ENCODE results near the gene COX4I1.

DNA sequence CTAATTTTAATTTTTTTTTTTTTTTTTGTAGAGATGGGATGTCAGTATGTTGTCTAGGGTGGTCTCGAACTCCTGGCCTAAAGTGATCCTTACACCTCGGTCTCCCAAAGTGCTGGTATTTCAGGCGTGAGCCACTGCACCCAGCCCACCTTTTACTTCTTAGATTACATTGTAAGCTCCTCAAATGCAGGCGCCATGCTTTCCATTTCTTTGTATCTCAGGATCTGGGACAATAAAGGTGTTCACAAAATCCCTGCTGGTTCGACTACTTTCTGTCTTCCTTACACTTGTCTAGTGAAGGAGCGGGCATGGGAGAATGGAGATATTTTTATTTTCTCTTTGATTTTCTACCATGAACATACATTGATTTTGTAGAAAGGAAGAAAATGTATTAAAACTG lies 25.4 kb upstream of the COX4I1 start:
- TF ChIP-seq, protein P1, sequence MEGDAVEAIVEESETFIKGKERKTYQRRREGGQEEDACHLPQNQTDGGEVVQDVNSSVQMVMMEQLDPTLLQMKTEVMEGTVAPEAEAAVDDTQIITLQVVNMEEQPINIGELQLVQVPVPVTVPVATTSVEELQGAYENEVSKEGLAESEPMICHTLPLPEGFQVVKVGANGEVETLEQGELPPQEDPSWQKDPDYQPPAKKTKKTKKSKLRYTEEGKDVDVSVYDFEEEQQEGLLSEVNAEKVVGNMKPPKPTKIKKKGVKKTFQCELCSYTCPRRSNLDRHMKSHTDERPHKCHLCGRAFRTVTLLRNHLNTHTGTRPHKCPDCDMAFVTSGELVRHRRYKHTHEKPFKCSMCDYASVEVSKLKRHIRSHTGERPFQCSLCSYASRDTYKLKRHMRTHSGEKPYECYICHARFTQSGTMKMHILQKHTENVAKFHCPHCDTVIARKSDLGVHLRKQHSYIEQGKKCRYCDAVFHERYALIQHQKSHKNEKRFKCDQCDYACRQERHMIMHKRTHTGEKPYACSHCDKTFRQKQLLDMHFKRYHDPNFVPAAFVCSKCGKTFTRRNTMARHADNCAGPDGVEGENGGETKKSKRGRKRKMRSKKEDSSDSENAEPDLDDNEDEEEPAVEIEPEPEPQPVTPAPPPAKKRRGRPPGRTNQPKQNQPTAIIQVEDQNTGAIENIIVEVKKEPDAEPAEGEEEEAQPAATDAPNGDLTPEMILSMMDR (IDR thresholded peaks at IDR 0.05 in 2 of 3, conservative IDR thresholded peaks at IDR 0.05 in 1 of 3; ENCODE audit: borderline replicate concordance in 1 of 3, insufficient read depth in 1 of 3, low read depth in 2 of 3, low read length in 2 of 3) = no peak
- TF ChIP-seq POLR2AphosphoS5 (IDR thresholded peaks at IDR 0.05; ENCODE audit: low read depth, low read length) (no peak), EZH2 (IDR thresholded peaks at IDR 0.05) (no peak), MAX (IDR thresholded peaks at IDR 0.05) (no peak), POLR2A (IDR thresholded peaks at IDR 0.05; ENCODE audit: borderline replicate concordance, extremely low read depth, insufficient read depth, insufficient read length) (no peak), ZFX (IDR thresholded peaks at IDR 0.05) (no peak), YY1 (IDR thresholded peaks at IDR 0.05; ENCODE audit: extremely low read depth, insufficient replicate concordance, low read depth, low read length) (no peak), SIN3A (IDR thresholded peaks at IDR 0.05; ENCODE audit: low read depth) (no peak), RAD21 (IDR thresholded peaks at IDR 0.05; ENCODE audit: low read depth) (no peak)
- TF ChIP-seq, protein P2, sequence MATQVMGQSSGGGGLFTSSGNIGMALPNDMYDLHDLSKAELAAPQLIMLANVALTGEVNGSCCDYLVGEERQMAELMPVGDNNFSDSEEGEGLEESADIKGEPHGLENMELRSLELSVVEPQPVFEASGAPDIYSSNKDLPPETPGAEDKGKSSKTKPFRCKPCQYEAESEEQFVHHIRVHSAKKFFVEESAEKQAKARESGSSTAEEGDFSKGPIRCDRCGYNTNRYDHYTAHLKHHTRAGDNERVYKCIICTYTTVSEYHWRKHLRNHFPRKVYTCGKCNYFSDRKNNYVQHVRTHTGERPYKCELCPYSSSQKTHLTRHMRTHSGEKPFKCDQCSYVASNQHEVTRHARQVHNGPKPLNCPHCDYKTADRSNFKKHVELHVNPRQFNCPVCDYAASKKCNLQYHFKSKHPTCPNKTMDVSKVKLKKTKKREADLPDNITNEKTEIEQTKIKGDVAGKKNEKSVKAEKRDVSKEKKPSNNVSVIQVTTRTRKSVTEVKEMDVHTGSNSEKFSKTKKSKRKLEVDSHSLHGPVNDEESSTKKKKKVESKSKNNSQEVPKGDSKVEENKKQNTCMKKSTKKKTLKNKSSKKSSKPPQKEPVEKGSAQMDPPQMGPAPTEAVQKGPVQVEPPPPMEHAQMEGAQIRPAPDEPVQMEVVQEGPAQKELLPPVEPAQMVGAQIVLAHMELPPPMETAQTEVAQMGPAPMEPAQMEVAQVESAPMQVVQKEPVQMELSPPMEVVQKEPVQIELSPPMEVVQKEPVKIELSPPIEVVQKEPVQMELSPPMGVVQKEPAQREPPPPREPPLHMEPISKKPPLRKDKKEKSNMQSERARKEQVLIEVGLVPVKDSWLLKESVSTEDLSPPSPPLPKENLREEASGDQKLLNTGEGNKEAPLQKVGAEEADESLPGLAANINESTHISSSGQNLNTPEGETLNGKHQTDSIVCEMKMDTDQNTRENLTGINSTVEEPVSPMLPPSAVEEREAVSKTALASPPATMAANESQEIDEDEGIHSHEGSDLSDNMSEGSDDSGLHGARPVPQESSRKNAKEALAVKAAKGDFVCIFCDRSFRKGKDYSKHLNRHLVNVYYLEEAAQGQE (IDR thresholded peaks at IDR 0.05; ENCODE audit: low read depth) = no peak

Measured in HCT116 (cell line).